Spinal cord (tissue), 10 donors: ENCODE data around the gene RTL9. TPM values are rescaled to one million over a fixed set of nuclear protein-coding genes. Genes with fewer than 3 reads are reported as not detected.

ENCODE experiments used
- DNase-seq, 6 donors: peaks; one replicate each; pipeline versions ENCODE4 v3.0.0 to v3.0.0-alpha.2; 2013 to 2015; ENCODE audit warnings: low spot score in 6 of 6, low read depth in 4 of 6
- H3K27ac ChIP-seq: one replicate; pipeline ENCODE4 v1.5.1; 2013; ENCODE audit warnings: low read depth, low read length, control low read depth
- H3K27me3 ChIP-seq: one replicate; pipeline ENCODE4 v1.6.1; 2013; ENCODE audit warnings: low read length; ENCODE audit not compliant: control insufficient read depth, insufficient read depth
- H3K36me3 ChIP-seq: one replicate; pipeline ENCODE4 v1.6.1; 2013; ENCODE audit warnings: low read length; ENCODE audit not compliant: control insufficient read depth, insufficient read depth
- H3K4me1 ChIP-seq: one replicate; pipeline ENCODE4 v1.6.1; 2013; ENCODE audit warnings: low read length; ENCODE audit not compliant: control insufficient read depth, insufficient read depth
- H3K4me3 ChIP-seq: one replicate; pipeline ENCODE4 v1.5.1; 2013; ENCODE audit warnings: low read depth, low read length, control low read depth
- H3K9me3 ChIP-seq: one replicate; pipeline ENCODE4 v1.6.1; 2013; ENCODE audit warnings: low read length; ENCODE audit not compliant: control insufficient read depth, insufficient read depth
- WGBS: methylation state at CpG from one replicate; pipeline ENCODE4 v1.1.5; 2013; ENCODE audit warnings: missing lambda C conversion rate; ENCODE audit not compliant: insufficient coverage; 5-methylcytosine and 5-hydroxymethylcytosine counted together
- polyA plus RNA-seq, 2 donors: library from polyadenylated mRNA; unstranded; fragments of 120-200 nt; gene quantifications; one replicate each; pipeline ENCODE4 v1.2.1, GENCODE V29; 2013; ENCODE audit not compliant: insufficient read length in 2 of 2
- total RNA-seq, 2 donors: library from RNA; depleted of rRNA in 1 of 2; stranded (reverse); fragments of 120-200 nt in 1 of 2; fragments of >200 nt in 1 of 2; gene quantifications; one replicate each; pipeline versions ENCODE4 v1.2.3 to v1.2.4, GENCODE V29; 2013 to 2014
- donor health status: healthy.

RTL9 gene
- total and polyA plus RNA-seq, 4 donors: 0.99 to 2.5 (median 1.8) TPM

DNA sequence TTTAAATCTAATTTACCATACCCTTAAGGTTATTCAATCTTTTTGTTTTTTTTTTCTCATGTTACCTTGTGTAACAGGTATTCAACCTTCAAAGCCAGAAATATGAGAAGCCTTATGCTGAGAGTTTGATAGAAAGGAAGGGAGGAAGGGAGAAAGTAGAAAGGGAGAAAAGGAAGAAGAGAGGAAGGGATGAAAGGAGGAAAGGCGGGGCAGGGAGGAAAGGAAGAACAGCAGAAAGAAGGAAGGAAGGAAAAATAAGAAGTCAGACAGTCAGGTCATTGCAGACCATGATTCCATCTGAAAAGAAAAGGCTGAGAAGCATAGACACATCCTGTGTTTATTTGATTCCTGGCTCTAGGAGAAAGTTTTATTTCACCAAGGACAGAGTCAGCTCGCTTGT is 30.9 kb downstream of the RTL9 start:
- Histone ChIP-seq H3K9me3 (no peaks in the 10 kb centered on the region), H3K36me3 (no peaks in the 10 kb centered on the region), H3K27me3 (peaks cover 3% of the 10 kb centered on the region), H3K4me1 (no peaks in the 10 kb centered on the region), H3K4me3 (no peak overlapping the region), H3K27ac (no peak overlapping the region)
- no peak for DNase-seq
- 75% methylated on average over 1 of the region's 2 CpGs for WGBS

DNA sequence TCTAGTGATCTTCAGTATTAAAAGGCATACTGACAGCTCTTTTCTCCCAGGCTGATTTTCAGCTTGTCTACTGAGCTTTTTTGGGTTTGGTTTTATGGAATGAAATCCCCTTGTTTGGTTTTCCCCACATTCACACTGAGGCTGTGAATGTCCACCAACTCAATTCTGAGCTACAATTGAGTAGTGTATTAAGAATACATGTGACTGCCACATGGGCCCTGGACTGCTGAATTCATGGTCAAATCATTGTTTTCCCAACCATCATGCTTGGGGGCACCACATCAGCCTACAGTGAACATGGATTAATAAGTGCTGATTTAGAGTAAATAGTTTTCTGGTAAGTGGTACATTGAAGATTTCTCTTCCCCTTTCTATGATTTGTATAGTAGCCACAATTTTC is 32.4 kb downstream of the RTL9 start:
- no peaks in the 10 kb centered on the region for H3K9me3 ChIP-seq
- H3K4me1 ChIP-seq: no peaks in the 10 kb centered on the region
- peaks cover 3% of the 10 kb centered on the region for H3K27me3 ChIP-seq
- no peaks in the 10 kb centered on the region for H3K36me3 ChIP-seq
- no peak for DNase-seq
- H3K4me3 ChIP-seq: no peak overlapping the region
- H3K27ac ChIP-seq: no peak overlapping the region

DNA sequence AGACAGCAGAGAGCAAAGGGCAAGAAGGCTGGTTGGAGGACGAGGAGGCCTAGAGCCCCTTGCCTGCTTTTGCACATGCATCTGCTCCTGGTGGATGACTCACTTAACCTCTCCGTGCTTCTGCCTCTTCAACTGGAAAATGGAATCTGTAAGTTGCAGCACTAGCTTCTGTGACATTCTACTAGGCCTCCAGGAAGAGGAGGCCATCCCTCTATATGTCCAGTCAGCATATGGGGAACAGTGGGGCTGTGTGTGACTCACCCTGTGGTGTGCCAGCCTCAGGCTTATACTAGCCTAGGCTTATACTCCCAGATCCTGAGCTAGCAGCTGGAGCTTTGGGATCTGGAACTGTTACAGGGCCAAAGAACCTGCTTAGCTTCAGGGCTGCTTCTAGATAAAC is 36.0 kb downstream of the RTL9 start:
- H3K9me3 ChIP-seq: no peaks in the 10 kb centered on the region
- H3K27ac ChIP-seq: no peak overlapping the region
- DNase-seq: no peak
- no peak overlapping the region for H3K4me3 ChIP-seq
- no peaks in the 10 kb centered on the region for H3K36me3 ChIP-seq
- peaks cover 12% of the 10 kb centered on the region for H3K27me3 ChIP-seq
- WGBS: 72% methylated on average over 2 of the region's 2 CpGs
- no peaks in the 10 kb centered on the region for H3K4me1 ChIP-seq

DNA sequence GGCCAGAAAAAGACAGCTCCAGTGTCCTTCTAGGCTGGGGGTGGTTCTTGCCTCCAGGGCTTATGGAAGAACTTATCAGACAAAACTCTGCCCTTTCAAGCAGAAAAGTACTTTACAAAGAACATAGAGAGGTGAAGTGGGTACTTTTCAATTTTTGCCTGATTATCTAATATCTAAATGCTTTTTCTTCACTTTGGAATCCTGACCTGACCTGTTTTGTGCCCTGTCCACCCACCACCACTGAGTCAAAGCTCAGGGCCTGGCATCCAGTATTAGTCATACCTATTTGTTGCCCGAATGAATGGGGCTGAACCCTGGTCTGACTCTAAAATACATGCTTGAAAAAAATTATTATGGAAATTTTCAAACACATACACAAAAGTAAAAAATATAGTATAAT is 37.2 kb downstream of the RTL9 start:
- DNase-seq: no peak
- Histone ChIP-seq H3K4me3 (no peak overlapping the region), H3K27ac (no peak overlapping the region), H3K9me3 (no peaks in the 10 kb centered on the region), H3K36me3 (no peaks in the 10 kb centered on the region), H3K27me3 (peaks cover 12% of the 10 kb centered on the region), H3K4me1 (no peaks in the 10 kb centered on the region)
- no CpG with 5 or more reads among the region's 1 CpG for WGBS

DNA sequence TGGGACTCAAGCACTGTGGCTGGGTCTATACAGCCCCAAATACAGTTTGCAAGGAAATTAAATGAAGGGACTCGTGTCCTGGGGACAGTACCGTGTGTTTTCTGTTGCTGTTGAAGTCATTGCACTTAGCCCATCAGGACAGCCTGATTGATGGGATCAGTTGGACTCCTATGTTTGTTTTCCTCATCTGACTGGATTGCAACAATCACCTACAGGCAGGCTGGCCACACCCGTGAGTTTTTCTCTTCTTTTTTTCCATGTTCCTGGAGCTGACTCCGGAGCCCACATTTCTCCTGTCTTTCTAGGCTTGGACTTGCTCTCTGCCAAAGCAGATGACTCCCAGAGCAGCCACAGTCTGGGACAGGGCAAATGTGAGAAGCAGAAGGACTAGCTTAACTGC is 38.1 kb downstream of the RTL9 start:
- Histone ChIP-seq H3K9me3 (no peaks in the 10 kb centered on the region), H3K36me3 (no peaks in the 10 kb centered on the region), H3K27me3 (peaks cover 12% of the 10 kb centered on the region), H3K27ac (no peak overlapping the region), H3K4me3 (no peak overlapping the region), H3K4me1 (no peaks in the 10 kb centered on the region)
- 50% methylated on average over 4 of the region's 4 CpGs for WGBS
- no peak for DNase-seq

DNA sequence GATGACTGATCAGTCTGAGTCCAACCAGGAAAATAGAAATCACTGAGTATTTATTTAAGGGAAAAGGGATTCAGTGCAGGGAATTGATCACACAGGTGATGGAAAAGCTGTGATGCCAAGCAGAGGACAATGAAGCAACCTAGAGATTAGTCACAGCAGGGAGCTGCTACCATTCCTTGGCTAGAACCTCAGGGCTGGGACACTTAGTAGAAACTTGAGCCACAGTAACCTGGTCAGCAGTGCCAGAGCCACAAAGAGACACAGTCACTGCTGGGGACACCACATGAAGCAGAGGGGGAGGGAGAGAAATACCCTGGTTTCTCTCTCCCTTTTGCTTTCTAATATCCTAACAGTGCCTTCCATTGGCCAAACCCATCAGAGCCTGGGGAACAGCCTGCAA is 38.7 kb downstream of the RTL9 start:
- Histone ChIP-seq H3K4me1 (no peaks in the 10 kb centered on the region), H3K27me3 (peaks cover 12% of the 10 kb centered on the region), H3K27ac (no peak overlapping the region), H3K4me3 (no peak overlapping the region), H3K36me3 (no peaks in the 10 kb centered on the region), H3K9me3 (no peaks in the 10 kb centered on the region)
- DNase-seq: no peak

DNA sequence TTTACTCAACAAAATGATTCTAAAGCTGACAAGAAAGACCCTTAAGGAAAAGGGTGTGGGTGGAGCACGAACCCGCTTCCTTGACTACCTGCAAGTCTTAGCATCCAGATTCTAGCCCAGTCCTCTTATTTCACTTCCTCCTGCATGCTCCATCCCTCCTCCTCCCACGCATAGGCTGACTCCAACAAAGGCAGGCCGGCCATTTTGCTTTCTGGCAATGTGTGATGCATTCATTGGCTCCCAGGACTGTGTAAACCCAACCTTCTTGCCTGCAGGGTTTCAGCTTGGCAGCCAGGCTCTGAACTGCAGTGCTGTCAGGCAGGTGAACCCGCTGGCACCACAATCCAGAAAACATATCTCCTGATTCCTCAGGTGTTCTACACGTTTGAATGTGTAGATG is 39.3 kb downstream of the RTL9 start:
- Histone ChIP-seq H3K4me3 (no peak overlapping the region), H3K4me1 (no peaks in the 10 kb centered on the region), H3K27ac (no peak overlapping the region), H3K9me3 (no peaks in the 10 kb centered on the region), H3K27me3 (peaks cover 12% of the 10 kb centered on the region), H3K36me3 (no peaks in the 10 kb centered on the region)
- WGBS: 60% methylated on average over 4 of the region's 6 CpGs
- DNase-seq: no peak

DNA sequence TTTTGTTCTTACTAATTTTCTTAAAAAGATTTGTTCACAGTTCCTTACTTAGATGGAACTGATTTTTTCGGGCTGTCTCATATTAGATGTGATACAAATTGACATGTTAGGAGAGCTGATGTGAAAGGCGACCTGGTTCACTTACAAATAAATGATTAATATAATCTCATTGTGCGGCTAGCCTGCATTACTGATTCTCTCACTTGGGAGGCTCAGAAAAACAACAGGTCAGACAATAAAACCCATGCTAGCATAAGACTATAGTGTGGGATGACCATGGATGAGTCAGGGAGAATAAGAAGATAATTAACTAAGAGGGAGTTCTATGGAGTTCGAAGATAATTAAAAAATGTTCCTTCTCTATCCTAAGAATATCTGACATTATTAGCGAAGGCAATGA is 40.8 kb downstream of the RTL9 start:
- no peaks in the 10 kb centered on the region for H3K36me3 ChIP-seq
- H3K27me3 ChIP-seq: peaks cover 19% of the 10 kb centered on the region
- no peak overlapping the region for H3K4me3 ChIP-seq
- no CpG with 5 or more reads among the region's 5 CpGs for WGBS
- H3K27ac ChIP-seq: no peak overlapping the region
- no peaks in the 10 kb centered on the region for H3K9me3 ChIP-seq
- DNase-seq: no peak
- H3K4me1 ChIP-seq: no peaks in the 10 kb centered on the region

DNA sequence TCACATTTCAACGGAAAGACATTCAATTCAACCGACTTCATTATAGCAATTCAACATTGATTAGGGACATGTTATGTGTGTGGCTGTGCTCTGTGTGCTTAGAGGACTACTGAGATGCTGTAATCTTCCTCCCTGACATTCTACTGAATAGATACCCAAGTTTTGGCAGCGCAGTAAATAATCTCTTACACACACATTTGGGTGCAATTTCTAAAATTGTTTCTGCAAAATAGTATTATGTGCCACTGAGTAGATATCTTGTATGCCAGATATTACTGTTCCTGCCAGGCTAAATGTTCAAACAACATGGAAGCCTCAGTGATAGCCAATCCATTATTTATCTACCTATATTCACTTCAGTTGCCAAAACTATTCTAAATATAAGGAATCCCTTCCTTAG is 41.3 kb downstream of the RTL9 start:
- no peak for DNase-seq
- Histone ChIP-seq H3K27me3 (peaks cover 23% of the 10 kb centered on the region), H3K9me3 (no peaks in the 10 kb centered on the region), H3K4me1 (no peaks in the 10 kb centered on the region), H3K4me3 (no peak overlapping the region), H3K36me3 (no peaks in the 10 kb centered on the region), H3K27ac (no peak overlapping the region)
- no CpG with 5 or more reads among the region's 3 CpGs for WGBS

DNA sequence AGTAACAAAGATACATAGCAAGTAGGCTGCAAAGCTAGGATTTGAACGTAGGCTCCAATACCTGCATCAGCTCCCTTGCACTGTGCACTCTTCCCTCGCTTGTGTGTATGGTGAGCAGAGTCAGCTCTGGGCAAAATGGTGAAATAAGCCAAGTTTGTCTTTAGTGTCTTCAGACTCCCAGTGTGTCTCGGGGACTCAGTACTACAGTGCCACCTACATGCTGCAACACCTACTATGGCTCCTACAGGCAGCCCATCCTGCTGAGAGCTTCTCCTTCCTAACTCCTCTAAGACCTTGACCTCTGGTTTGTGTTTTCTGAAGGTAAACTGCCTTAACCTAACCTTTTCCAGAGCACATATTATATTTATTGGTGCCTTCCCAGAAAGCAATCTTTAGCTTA is 42.5 kb downstream of the RTL9 start:
- no peaks in the 10 kb centered on the region for H3K4me1 ChIP-seq
- H3K36me3 ChIP-seq: no peaks in the 10 kb centered on the region
- WGBS: 80% methylated on average over 1 of the region's 3 CpGs
- H3K27me3 ChIP-seq: peaks cover 20% of the 10 kb centered on the region
- H3K27ac ChIP-seq: no peak overlapping the region
- no peaks in the 10 kb centered on the region for H3K9me3 ChIP-seq
- no peak overlapping the region for H3K4me3 ChIP-seq
- no peak for DNase-seq
